ENCODE measurements around the gene RPL31. TPM values are rescaled to one million over a fixed set of nuclear protein-coding genes. Genes with fewer than 3 reads are reported as not detected.

The RPL31 gene
- total RNA-seq, 1 donor from 2014 or later: 1,183 TPM

DNA sequence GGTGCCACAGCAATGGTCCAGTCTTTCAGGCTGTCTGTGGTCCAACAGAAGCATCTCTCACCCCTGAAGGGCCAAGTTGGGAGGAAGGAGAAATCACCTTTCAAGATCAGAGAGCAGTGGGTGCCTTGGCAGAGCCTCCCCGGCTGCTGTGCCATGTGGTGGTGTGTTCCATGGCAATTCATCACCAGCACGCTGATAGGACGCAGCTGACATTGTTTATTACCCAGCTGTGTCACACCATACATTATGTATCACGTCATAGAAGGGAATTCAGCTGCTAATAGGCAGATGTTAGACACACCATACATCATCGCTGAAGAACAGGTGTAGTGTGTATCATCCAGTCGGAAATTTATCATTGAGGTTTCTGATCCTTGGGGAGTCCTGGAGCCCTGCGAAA lies 29.6 kb upstream of the RPL31 start:
- DNase-seq (ENCODE audit: low spot score) (peak; percentile 32), ATAC-seq (no peak)
- intact Hi-C loops (cut with DNase I): loop anchor here (10.0 kb wide), 1 partner anchor 548 kb away; no protein-coding TSS in a partner anchor

GRCh38 chr2:100974712-100975520 lies 27.2 kb upstream of the RPL31 start:
- intact Hi-C loops (cut with DNase I): loop anchor here (10.0 kb wide), 1 partner anchor 550 kb away; no protein-coding TSS in a partner anchor
- peak; percentile 31 for DNase-seq (ENCODE audit: low spot score)
- no peak for ATAC-seq

GRCh38 chr2:100975521-100975785 lies 26.6 kb upstream of the RPL31 start:
- no peak for ATAC-seq
- DNase-seq (ENCODE audit: low spot score): peak; percentile 39
- intact Hi-C loops (cut with DNase I): loop anchor here (10.0 kb wide), 1 partner anchor 551 kb away; no protein-coding TSS in a partner anchor

DNA sequence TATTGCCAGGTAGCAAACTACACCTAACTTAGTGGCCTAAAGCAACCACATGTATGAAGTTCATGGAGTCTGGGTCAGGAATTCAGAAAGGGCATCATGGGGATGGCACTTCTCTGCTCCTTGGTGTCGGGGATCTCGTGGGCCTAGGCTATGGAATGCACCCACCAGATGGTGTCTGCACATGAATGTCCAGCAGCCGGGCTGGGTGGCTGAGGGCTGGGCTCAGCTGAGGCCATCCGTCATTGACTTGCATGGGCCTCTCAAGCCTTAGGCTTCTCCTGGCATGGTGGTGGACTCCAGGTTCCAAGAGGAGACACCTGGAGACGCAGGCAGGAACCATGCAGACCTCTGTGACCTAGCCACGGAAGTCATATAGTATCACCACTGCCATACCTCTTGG lies 26.0 kb upstream of the RPL31 start:
- intact Hi-C loops (cut with DNase I): loop anchor here (10.0 kb wide), 1 partner anchor 551 kb away; no protein-coding TSS in a partner anchor
- ATAC-seq: no peak

GRCh38 chr2:100976645-100977391 lies 25.3 kb upstream of the RPL31 start:
- no peak for ATAC-seq
- peak; percentile 31 for DNase-seq (ENCODE audit: low spot score)
- intact Hi-C loops (cut with DNase I): loop anchor here (10.0 kb wide), 1 partner anchor 552 kb away; no protein-coding TSS in a partner anchor

More for the DNA sequence above, 26.0 kb upstream of the RPL31 start:
- no peak for DNase-seq (ENCODE audit: low spot score)

DNA sequence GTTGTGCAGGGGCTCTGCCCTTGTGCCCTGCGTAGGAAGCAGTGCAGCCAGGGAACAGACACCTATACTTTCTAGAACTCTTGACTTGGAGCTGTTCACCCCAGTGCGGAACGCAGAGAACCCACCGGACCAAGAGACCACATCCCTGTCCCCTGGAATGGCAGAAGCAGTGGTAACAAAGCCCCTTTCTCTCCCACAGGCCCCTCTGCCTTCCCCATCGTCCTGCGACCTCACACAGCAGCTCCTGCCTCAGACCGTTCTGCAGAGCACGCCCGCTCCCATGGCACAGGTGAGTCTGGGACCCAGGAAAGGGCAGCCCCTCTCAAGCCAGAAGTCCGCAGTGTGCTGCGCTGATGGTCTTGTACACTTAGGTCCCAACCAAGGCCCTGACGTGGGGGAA lies 24.6 kb upstream of the RPL31 start:
- DNase-seq (ENCODE audit: low spot score) (peak; percentile 43), ATAC-seq (no peak)
- intact Hi-C loops (cut with DNase I): loop anchor here (10.0 kb wide), 1 partner anchor 553 kb away; no protein-coding TSS in a partner anchor

DNA sequence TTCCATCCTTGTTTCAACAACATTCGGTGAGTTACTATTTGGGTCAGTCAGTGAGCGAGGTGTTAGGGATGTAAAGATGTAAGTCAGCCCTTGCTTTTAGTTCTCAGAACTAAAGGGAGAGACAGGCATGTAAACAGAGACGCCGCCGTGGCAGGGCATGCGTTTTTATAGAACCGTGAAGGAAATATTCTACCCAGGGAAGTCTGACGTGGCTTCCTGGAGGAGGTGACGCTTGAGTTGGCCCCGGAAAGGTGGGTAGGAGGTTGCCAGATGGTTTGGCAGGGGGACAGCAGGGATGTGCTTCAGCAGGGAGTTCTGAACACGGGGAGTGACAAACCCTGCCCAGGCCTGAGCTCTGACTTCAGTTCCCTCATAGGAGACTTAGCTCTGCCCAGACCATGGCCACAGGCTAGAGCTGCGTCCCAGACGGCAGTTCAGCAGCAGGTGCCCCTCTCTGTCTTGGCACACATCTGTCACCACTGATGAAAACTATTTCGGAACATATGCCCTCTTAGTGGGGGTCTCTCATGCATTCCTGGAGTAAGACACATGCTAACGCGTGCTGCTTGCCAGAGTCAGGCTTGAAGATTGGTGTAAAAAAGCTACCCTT lies 23.4 kb upstream of the RPL31 start:
- DNase-seq (ENCODE audit: low spot score) (peak; percentile 45), ATAC-seq (no peak)
- intact Hi-C loops (cut with DNase I): loop anchor here (10.0 kb wide), 1 partner anchor 554 kb away; no protein-coding TSS in a partner anchor

DNA sequence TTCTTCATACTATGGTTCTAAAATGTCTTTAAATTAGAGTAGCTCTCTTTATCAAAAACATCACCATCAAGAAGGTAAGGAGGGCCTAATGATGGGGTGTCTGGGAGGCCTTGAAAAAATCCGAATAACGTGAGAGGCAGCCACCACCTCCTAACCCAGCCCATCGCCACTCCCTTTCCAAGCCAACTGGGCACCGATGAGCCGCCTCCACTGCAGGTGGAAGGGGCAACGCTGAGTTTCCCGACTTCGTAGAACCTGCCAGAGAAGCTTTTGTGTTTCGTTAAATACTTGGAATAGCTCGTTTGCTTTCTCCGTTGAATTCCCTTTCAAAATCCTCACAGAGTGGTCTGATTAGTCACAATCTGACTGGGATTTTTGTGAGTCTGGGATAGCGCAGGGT lies 22.0 kb upstream of the RPL31 start:
- ATAC-seq (no peak), DNase-seq (ENCODE audit: low spot score) (peak; percentile 45)
- intact Hi-C loops (cut with DNase I): no loop called here

- intact Hi-C loops (cut with DNase I): no loop called here
- DNase-seq (ENCODE audit: low spot score) (no peak), ATAC-seq (no peak)
Observed at GRCh38 chr2:100981011-100981410, 21.1 kb upstream of the RPL31 start.

- ATAC-seq (no peak), DNase-seq (ENCODE audit: low spot score) (peak; percentile 47)
- intact Hi-C loops (cut with DNase I): no loop called here
Observed at GRCh38 chr2:100982431-100982861, 19.6 kb upstream of the RPL31 start.

GRCh38 chr2:100983201-100983600 lies 18.9 kb upstream of the RPL31 start:
- ATAC-seq (no peak), DNase-seq (ENCODE audit: low spot score) (peak; percentile 47)
- intact Hi-C loops (cut with DNase I): no loop called here

- ATAC-seq (peak; percentile 48), DNase-seq (ENCODE audit: low spot score) (peak; percentile 43)
- intact Hi-C loops (cut with DNase I): no loop called here
Observed at GRCh38 chr2:100983684-100984310, 18.3 kb upstream of the RPL31 start.

DNA sequence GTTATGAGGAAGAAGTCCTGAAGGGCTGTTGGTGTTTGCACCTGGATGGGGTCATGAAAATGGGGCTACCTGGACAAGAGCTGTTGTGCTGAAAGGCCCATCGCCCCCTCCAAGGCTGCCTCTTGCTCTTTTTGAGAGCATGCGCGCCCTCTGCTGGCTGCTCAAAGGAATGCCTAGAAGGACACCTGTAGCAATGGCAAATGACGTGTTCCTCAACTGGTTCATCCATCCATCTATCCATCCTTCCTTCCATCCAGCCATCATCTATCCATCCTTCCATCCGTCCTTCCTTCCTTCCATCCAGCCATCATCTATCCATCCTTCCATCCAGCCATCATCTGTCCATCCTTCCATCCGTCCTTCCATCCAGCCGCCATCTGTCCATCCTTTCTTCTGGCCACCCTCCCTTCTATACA lies 17.2 kb upstream of the RPL31 start:
- intact Hi-C loops (cut with DNase I): no loop called here
- peak; percentile 88 for DNase-seq (ENCODE audit: low spot score)
- peak; percentile 82 for ATAC-seq

DNA sequence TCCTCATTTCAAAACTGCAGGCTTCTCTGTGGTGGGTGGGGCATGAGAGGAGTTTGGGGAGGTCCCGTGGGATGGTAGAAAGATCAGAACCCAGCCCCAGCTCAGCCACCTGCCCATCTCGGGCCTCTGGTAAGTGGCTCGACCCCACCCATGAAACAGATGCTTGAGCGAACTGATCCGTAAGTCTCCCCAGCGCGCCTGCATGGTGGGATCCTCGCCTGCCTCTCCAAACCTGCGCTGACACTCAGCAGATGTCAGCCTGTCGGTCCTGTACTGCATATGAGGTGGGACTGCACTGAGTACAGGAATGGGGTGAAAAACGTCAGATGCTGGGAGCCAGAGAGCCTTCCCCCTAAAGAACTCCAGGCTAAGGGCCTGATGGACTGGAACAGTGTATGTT lies 15.9 kb upstream of the RPL31 start:
- peak; percentile 23 for DNase-seq (ENCODE audit: low spot score)
- no peak for ATAC-seq
- intact Hi-C loops (cut with DNase I): no loop called here

- no peak for DNase-seq (ENCODE audit: low spot score)
- intact Hi-C loops (cut with DNase I): no loop called here
- no peak for ATAC-seq
Observed at GRCh38 chr2:100987536-100987935, 14.6 kb upstream of the RPL31 start.

DNA sequence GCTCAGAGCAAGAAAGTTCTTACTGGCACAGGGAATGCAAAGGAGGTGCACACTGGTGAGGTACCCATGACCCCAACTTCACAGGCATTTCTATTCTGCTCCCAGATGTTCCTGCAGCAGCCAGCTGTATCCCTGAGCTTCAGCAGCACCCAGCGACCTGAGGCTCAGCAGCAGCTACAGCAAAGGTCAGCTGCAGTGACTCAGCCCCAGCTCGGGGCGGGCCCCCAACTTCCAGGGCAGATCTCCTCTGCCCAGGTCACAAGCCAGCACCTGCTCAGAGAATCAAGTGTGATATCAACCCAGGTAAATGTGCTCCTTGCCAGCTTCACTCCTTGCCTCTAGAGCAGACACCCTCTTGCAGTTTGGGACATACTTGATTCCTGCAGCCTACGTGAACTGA lies 14.1 kb upstream of the RPL31 start:
- ATAC-seq: no peak
- intact Hi-C loops (cut with DNase I): no loop called here
- peak; percentile 23 for DNase-seq (ENCODE audit: low spot score)

DNA sequence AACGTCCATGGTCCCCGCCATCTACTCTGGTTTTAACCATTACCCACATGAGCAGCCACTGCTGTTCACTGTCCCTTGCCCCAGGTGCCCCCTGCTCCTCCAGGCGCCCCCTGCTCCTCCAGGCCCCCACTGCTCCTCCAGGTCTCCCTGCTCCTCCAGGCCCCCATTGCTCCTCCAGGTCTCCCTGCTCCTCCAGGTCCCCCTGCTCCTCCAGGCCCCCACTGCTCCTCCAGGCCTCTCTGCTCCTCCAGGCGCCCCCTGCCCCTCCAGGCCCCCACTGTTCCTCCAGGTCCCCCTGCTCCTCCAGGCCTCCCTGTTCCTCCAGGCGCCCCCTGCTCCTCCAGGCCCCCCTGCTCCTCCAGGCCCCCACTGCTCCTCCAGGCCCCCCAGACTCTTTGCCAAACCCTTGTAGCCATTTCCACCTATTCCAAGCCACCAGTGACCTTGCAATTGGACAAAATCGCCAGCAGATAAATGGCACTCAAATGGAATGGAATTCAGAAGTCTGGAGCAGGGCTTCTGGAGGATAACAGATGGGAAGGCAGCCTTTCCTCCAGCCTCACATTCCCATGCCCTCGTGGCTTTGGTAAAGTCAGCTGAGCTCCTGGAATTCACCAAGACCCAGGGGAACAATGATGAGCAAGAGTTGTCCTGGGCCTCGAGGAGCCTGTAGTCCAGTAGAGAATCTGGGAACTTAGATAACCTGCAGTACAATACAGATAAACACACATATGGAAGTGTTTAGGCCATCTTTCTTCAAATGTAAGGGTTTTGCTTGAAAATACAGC lies 13.3 kb upstream of the RPL31 start:
- ATAC-seq (no peak), DNase-seq (ENCODE audit: low spot score) (peak; percentile 21)
- intact Hi-C loops (cut with DNase I): no loop called here

DNA sequence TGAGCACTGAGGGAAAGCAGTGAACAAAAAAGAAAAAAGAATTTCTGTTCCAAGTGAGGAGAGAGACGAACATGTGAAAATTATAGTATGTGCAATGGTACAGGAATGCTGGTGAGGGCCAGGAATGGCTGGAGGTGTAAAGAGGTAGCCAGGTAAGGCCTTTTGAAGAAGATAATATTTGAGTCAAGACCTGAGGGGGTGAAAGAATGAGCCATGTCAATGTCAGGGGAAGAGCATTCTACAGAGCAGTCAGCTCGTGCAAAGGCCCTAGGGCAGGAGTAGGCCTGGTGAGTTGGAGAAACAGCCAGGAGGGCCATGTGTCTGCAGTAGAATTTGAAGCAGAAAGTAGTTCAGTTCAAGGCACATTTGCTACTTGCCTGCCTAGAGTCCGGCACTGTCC lies 12.4 kb upstream of the RPL31 start:
- DNase-seq (ENCODE audit: low spot score) (no peak), ATAC-seq (no peak)
- intact Hi-C loops (cut with DNase I): loop anchor here (5.0 kb wide), 1 partner anchor 377 kb away; no protein-coding TSS in a partner anchor
